Stimulated activated CD4-positive, alpha-beta T cell treated with anti-CD3 and anti-CD28 coated beads, Interleukin-15, amount 100 ng/mL, for 24 hours (primary cell): ENCODE measurements around the gene PHKB.
"Not testable (repeated sequence)": the region's sequence is repeated elsewhere in the genome, so short reads cannot be mapped to it uniquely, and the experiment has no call there.

Source experiments
- DNase-seq: peaks from one replicate; pipeline ENCODE4 v3.0.0-alpha.2; 2020

The PHKB gene

GRCh38 chr16:47627085-47627639, 166.0 kb downstream of the PHKB start:
- no peak for DNase-seq

- DNase-seq, result no peak
Observed at GRCh38 chr16:47627721-47628120, 166.6 kb downstream of the PHKB start.

DNA sequence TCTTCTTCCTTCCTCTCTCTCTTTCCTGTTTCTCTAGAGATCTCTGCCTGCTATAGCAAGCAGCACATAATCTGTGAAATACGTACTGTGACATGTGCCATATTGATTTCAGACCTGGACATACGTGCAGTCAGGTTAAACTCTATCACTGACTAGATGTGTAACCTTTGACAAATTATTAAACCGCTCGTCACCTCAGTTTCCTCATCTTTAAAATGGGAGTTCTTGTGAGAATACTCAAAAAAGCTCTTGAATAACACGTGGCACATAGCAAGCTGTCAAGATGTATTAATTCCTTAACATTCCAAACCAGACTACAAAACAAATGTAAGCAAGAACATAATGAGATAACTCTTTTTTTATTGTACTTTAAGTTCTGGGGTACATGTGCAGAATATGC, 170.0 kb downstream of the PHKB start:
- no peak for DNase-seq

GRCh38 chr16:47634126-47634525, 173.0 kb downstream of the PHKB start:
- no peak for DNase-seq

DNA sequence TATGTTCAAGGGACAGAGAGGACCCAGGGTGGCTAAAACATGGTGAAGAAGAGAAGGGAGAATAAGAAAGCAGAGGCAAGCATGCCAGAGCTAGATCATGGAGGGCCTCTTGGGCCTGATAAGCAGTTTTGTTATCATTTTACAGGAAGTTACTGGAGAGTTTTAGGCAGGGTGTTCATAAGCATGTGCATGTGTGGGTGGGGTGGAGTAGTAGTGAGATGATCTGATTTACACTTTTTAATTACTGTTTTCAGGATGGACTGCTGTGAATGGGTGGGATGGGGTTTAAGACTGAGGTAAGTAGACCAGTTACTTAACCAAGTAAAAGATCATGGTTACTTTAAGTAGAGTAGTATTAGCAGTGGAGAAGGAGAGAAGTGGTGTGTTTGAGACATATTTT, 173.6 kb downstream of the PHKB start:
- DNase-seq, result no peak

DNA sequence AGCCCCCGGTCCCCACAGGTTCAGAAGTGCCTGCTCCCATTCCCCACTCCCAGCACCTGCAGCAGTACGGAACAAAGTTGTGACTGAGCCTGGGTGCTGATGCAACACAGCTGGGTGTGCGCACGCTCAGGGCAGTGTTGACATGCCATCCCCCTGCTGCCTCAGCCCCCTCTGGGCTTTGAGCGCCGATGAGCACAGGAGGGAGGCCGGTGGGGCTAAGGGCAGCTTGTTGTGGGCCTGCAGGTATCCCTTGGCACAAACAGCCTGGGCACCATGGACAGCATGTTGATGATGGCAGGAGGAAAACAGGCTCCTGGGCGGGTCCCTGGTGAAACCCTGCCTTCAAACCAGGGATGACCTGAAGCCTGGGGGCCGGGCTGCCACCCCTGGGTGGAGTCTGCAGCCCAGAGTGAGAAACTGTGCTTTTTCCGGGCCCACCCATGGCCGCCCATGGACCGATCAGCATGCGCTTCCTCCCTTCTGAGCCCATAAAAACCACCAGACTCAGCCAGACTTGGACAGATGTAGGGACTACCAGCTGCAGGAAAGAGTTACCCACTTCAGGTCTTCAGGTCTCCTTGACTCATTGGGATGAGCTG, 175.5 kb downstream of the PHKB start:
- no peak for DNase-seq

DNA sequence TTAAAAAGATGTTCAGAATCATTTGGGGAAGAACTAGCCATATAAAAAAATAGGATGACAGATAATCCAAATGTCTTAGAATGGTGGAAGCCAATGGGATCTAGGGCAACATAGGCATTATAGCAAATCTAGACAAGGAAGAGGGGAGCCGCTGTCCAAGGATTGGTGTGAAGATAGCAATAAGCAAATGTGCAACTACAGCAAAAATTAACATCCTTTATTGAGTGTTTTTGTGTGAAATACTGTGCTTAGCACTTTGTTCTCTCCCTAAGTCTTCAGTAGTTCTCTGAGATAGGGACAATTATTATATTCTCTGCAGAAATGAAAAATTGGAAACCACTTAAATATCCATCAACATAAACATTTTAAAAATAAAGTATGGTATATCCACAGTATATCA, 177.0 kb downstream of the PHKB start:
- DNase-seq, result no peak

GRCh38 chr16:47640661-47641060, 179.5 kb downstream of the PHKB start:
- no peak for DNase-seq

DNA sequence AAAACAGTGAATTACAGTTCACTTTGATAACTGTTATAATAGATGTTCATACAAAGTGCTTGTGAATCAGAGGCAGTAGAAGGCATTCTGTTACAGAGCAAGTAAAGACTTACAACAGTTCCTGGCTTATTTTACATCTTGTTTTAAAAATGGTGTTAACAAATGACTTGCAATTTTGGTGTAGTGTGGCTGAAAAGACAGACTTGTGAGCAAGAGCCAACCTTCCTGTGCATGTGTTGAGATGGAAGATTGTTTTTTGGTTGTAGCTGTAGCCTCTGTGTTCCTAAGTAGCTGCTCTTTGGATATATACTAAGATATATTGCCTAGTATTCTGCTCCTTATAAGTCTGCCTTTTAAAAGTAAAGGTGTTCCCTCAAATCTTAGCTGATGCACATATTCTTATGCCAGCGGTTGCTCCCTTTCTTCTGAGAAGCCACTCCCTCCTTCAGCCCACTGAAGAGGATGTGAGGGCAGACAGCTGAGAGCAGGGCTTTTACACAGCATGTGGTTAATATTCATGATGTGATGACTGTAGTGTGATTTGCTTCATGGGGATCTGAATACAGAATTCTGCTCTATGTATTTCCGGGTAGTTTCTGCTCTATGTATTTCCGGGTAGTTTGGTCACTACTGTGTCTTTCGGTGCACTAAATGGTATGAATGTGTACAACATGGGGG, 182.3 kb downstream of the PHKB start:
- no peak for DNase-seq

DNA sequence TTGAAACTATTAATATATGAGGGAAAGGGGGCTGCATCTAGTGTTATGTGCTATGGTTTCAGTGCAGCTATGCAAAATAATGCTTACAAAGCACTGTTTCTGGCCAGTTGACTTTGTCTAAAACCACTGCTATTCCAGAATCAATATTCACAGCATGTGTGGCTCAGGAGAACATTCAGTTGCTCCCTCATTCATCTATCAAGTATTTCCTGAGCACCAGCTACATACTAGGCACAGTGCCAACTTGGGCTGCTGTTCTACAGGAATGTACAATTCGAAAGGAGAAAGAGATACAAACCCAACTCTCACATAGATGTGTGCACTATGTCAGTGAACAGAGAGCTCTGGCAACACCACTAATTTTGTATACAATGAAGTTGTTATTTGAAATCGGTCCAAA, 183.0 kb downstream of the PHKB start:
- DNase-seq, result no peak

- DNase-seq, result no peak
Observed at GRCh38 chr16:47644661-47645060, 183.5 kb downstream of the PHKB start.

- DNase-seq, result no peak
Observed at GRCh38 chr16:47646914-47647313, 185.8 kb downstream of the PHKB start.

DNA sequence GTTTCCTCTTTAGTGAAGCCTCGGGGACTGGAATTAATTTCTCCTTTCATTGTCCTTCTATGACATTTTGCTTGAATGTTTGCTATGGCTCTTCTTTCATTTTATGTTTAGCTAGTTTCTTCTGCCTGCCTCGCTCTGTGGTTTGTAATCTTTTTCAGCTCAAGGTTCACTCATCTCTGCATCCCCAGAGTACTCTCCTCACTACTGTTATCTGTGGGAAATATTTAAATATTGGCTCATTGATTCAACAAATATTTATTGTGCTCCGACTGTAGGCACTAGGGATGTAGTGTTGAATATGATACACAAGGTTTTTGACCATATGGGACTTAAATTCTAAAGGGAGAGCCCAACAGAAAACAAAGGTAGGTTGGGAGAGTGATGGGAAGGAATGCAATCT, 195.9 kb downstream of the PHKB start:
- DNase-seq, result no peak

DNA sequence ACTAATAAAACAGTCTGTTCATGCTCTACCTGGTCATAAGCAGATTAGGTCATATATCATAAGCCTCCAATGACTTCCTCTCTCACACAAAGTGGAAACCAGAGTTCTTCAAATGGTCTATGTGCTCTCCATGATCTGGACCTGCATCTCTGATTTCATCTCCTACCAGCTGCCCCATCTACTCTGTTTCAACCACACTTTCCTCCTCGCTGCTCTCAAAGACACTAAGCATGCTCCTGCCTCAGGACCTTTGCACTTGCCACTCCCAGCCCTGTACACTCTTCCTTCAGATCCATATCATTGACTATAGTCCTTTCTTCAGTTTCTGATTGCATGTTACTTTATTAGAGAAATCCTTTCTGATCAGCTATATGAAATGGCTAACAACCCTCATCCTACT, 196.8 kb downstream of the PHKB start:
- DNase-seq, result no peak

- no peak for DNase-seq
Observed at GRCh38 chr16:47660540-47660939, 199.4 kb downstream of the PHKB start.

GRCh38 chr16:47664653-47665325, 203.7 kb downstream of the PHKB start:
- DNase-seq, result no peak

- DNase-seq, result no peak
Observed at GRCh38 chr16:47666434-47666833, 205.3 kb downstream of the PHKB start.

DNA sequence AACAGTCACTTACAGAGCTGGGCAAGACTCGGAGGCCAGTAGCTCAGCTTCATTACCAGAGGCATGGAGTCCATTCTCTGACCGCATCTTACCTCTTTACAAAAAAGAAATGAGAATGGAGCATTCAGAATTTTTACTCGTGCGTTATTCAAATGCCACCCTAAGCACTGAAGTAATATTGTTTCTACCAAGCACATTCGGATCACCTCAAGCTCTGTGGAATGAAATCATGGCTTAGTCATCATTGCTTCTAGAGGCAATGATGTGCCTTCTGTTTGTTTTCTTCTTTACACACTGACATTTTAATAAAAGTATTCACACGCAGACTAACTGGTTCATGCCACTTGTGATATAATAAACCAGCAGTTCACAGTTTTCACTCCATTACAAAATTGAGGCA, 206.8 kb downstream of the PHKB start:
- no peak for DNase-seq

DNA sequence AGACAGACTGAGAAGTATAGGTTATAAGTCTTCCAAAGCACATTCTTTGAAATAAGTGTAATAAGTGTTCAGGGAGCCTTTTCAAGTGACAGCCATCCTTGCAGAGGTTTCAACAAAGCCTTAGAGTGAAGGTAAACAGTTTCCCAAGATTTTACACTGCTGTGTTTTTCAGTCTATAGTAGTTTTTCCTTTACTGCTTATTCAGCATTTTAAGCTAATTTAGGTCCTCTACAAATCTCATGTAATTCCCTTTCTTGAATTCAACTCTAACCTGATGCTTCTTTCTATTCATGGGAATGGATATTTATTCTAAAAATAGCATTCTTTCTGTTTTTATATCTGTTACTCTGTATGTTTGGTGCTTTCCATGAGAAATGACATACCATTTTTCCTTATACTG, 211.3 kb downstream of the PHKB start:
- no peak for DNase-seq

DNA sequence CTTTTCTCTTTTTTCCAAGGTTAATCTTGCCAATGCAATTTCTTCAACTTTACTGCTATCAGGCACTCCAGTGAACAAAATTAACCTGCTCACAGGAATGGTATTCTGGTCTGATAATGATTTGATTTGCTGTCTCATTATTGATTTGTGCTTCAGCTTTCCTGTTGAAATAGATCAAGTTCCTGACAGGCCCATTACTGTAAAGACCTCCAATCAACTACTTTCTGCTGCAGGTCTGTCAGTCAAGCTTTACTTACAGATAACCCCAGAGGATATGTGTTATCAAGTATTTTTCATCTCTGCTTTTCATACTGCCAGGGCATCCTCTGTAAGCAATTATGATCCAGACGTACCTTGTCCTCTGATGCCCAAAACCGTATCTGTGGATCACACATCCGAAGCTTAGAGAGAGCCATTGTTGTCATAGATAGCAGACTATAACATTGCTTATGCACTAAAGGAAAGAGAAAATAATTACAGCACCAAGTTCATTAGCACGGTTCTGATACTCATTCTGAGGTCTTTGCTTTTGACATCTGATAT, 215.6 kb downstream of the PHKB start:
- DNase-seq, result no peak

DNA sequence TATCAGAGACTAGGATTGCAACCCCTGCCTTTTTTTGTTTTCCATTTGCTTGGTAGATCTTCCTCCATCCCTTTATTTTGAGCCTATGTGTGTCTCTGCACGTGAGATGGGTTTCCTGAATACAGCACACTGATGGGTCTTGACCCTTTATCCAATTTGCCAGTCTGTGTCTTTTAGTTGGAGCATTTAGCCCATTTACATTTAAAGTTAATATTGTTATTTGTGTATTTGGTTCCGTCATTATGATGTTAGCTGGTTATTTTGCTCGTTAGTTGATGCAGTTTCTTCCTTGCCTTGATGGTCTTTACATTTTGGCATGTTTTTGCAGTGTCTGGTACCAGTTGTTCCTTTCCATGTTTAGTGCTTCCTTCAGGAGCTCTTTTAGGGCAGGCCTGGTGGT, 220.4 kb downstream of the PHKB start:
- not testable (repeated sequence) for DNase-seq

- DNase-seq, result no peak
Observed at GRCh38 chr16:47687694-47688093, 226.6 kb downstream of the PHKB start.

DNA sequence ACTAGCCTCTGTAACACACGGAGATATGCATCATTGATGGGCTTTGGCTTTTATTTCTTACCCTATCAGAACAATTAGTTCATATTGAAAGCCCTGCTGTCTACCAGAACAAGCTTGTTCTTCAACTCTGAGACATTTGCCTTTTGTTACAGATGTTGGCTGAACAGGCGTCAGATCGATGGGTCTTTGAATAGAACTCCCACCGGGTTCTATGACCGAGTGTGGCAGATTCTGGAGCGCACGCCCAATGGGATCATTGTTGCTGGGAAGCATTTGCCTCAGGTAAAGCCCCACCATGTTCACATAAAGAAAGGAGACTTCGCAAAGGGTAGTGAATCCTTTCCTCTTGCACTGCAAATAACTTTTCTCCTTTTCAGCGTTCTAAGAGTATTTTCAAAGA, 232.1 kb downstream of the PHKB start:
- DNase-seq, result no peak

DNA sequence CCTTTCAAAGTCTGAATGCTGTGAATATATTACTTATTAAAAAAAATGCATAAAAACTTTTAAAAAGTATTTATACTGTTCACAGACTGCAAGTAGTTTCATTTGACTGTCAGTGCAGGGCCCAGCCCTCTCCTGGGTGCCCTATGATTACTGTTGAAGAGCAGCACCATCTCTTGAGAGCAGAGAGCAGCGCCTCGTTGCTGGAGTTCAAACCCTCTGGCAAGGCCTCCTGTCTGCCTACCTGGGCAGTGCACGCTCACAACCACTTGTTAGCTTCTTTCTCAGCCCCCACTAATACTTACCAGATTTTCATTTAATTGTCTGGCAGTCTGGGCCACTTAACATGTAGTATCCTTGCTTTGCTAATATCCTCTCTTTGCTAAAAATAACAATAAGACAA, 233.4 kb downstream of the PHKB start:
- no peak for DNase-seq
